IMR-90 (cell line): ENCODE results near the gene TJP3. TPM values are rescaled to one million over a fixed set of nuclear protein-coding genes. Genes with fewer than 3 reads are reported as not detected.

Experiments
- ATAC-seq: fragments of 200-7000 bp; cut with Tn5 transposase; 2 replicates; pipeline ENCODE4 v1.9.1; 2020; ENCODE audit warnings: low read depth, mild to moderate bottlenecking, moderate library complexity
- BruUV-seq: library from RNA; stranded (reverse); fragments of 400-500 nt; replicated peaks from 2 replicates; lab custom pipeline; 2021; lab: Mats Ljungman, UMichigan
- CTCF ChIA-PET: fragments of 300-600 bp; formaldehyde crosslinking; extraction: SDS; loops from one replicate; lab custom pipeline; 2021; ENCODE audit warnings: antibody characterized with exemption; lab: Yijun Ruan, JAX
- POLR2A ChIA-PET: fragments of 300-600 bp; sonication (Branson Sonifier 250); formaldehyde crosslinking; loops from one replicate; lab custom pipeline; 2022; ENCODE audit warnings: antibody characterized with exemption; ENCODE audit not compliant: unreplicated experiment; lab: Charles Lee
- DNase-seq: peaks from one replicate; pipeline ENCODE4 v3.0.0; 2013
- H2AFZ ChIP-seq: replicated peaks from 2 replicates; pipeline ENCODE3; 2013; ENCODE audit warnings: low read length, mild to moderate bottlenecking; ENCODE audit not compliant: poor library complexity
- H2AK5ac ChIP-seq: 2 replicates; pipeline ENCODE4 v1.6.1; 2013; ENCODE audit warnings: low read depth, low read length, inconsistent platforms
- H2AK9ac ChIP-seq: replicated peaks from 2 replicates; pipeline ENCODE3; 2013; ENCODE audit warnings: mild to moderate bottlenecking, low read depth, low read length, moderate library complexity; ENCODE audit not compliant: poor library complexity
- H2BK120ac ChIP-seq: 2 replicates; pipeline ENCODE4 v1.6.1; 2013; ENCODE audit warnings: low read depth, low read length, inconsistent platforms
- H2BK15ac ChIP-seq: 3 replicates; pipeline ENCODE4 v1.6.1; 2013; ENCODE audit warnings: low read depth, low read length, inconsistent platforms
- H2BK20ac ChIP-seq: 2 replicates; pipeline ENCODE4 v1.6.1; 2013; ENCODE audit warnings: low read depth, mild to moderate bottlenecking, inconsistent platforms, low read length, moderate library complexity
- H2BK5ac ChIP-seq: 2 replicates; pipeline ENCODE4 v1.6.1; 2013; ENCODE audit warnings: mild to moderate bottlenecking, low read depth, low read length, inconsistent platforms; ENCODE audit not compliant: poor library complexity, severe bottlenecking
- H3K14ac ChIP-seq: replicated peaks from 2 replicates; pipeline ENCODE4 v1.6.1; 2013; ENCODE audit warnings: low read depth, low read length, inconsistent platforms
- H3K18ac ChIP-seq: 2 replicates; pipeline ENCODE4 v1.6.1; 2013; ENCODE audit warnings: low read depth, low read length, control low read depth
- H3K23ac ChIP-seq: 2 replicates; pipeline ENCODE4 v1.6.1; 2013; ENCODE audit warnings: low read depth, low read length, inconsistent platforms
- H3K27ac ChIP-seq: 2 replicates; pipeline ENCODE4 v1.5.1; 2013; ENCODE audit warnings: mild to moderate bottlenecking, control low read depth, low read length; ENCODE audit not compliant: insufficient read depth
- H3K27me3 ChIP-seq: 2 replicates; pipeline ENCODE4 v1.6.1; 2013; ENCODE audit warnings: low read length; ENCODE audit not compliant: control insufficient read depth, insufficient read depth
- H3K36me3 ChIP-seq: 2 replicates; pipeline ENCODE4 v1.6.1; 2013; ENCODE audit warnings: low read length, mixed read lengths; ENCODE audit not compliant: control insufficient read depth, insufficient read depth
- H3K4ac ChIP-seq: 2 replicates; pipeline ENCODE4 v1.6.1; 2013; ENCODE audit warnings: low read depth, low read length, inconsistent platforms
- H3K4me1 ChIP-seq: 2 replicates; pipeline ENCODE4 v1.6.1; 2013; ENCODE audit warnings: low read length, mixed read lengths; ENCODE audit not compliant: control insufficient read depth, insufficient read depth
- H3K4me2 ChIP-seq: 2 replicates; pipeline ENCODE4 v1.6.1; 2013; ENCODE audit warnings: low read depth, mild to moderate bottlenecking, control low read depth, low read length, moderate library complexity
- H3K4me3 ChIP-seq: 2 replicates; pipeline ENCODE4 v1.5.1; 2013; ENCODE audit warnings: low read depth, mild to moderate bottlenecking, control low read depth, low read length, moderate library complexity; ENCODE audit not compliant: insufficient read depth
- H3K56ac ChIP-seq: 2 replicates; pipeline ENCODE4 v1.6.1; 2013; ENCODE audit warnings: low read length, inconsistent platforms; ENCODE audit not compliant: insufficient read depth; ENCODE audit errors: extremely low read depth
- H3K79me1 ChIP-seq, 2 experiments: 2 replicates each; pipeline ENCODE4 v1.6.1; 2013; ENCODE audit warnings: low read length in 2 of 2, inconsistent platforms in 1 of 2, low read depth in 1 of 2
- H3K9ac ChIP-seq: 2 replicates; pipeline ENCODE4 v1.6.1; 2013; ENCODE audit warnings: low read depth, low read length, control low read depth
- H3K9me1 ChIP-seq: 2 replicates; pipeline ENCODE4 v1.6.1; 2013; ENCODE audit warnings: low read length, inconsistent platforms; ENCODE audit not compliant: insufficient read depth
- H3K9me3 ChIP-seq: 2 replicates; pipeline ENCODE4 v1.6.1; 2013; ENCODE audit warnings: low read length; ENCODE audit not compliant: control insufficient read depth, insufficient read depth
- H4K20me1 ChIP-seq: 2 replicates; pipeline ENCODE4 v1.6.1; 2013; ENCODE audit warnings: low read length, inconsistent platforms; ENCODE audit not compliant: insufficient read depth
- H4K5ac ChIP-seq: 2 replicates; pipeline ENCODE4 v1.6.1; 2013; ENCODE audit warnings: mild to moderate bottlenecking, low read depth, low read length, control low read depth
- H4K8ac ChIP-seq, 2 experiments: 2 replicates each; pipeline ENCODE4 v1.6.1; 2013; ENCODE audit warnings: low read depth in 2 of 2, low read length in 2 of 2, control low read depth in 1 of 2, inconsistent platforms in 1 of 2
- H4K91ac ChIP-seq: 2 replicates; pipeline ENCODE4 v1.6.1; 2013; ENCODE audit warnings: low read depth, low read length, inconsistent platforms; ENCODE audit not compliant: insufficient read depth
- BHLHE40 ChIP-seq: fragments of 150-350 bp; IDR thresholded peaks from 2 replicates; pipeline ENCODE4 v1.6.1; 2016; ENCODE audit warnings: mild to moderate bottlenecking, low read depth, low read length
- CEBPB ChIP-seq: IDR thresholded peaks from 2 replicates; pipeline ENCODE4 v1.6.1; 2012; ENCODE audit warnings: low read depth, low read length, improper control_type of control experiment
- CHD1 ChIP-seq: IDR thresholded peaks from 2 replicates; pipeline ENCODE4 v1.6.1; 2012; ENCODE audit warnings: low read depth, low read length, improper control_type of control experiment
- CTCF ChIP-seq: conservative IDR thresholded peaks from 2 replicates; pipeline ENCODE4 v1.5.1; 2012; ENCODE audit warnings: mild to moderate bottlenecking, low read depth, low read length, improper control_type of control experiment
- ELK1 ChIP-seq: fragments of 150-350 bp; IDR thresholded peaks from 2 replicates; pipeline ENCODE4 v1.6.1; 2016; ENCODE audit warnings: low read depth, mild to moderate bottlenecking, low read length, moderate library complexity, borderline replicate concordance
- FOS ChIP-seq: fragments of 150-350 bp; IDR thresholded peaks from 2 replicates; pipeline ENCODE4 v1.6.1; 2016; ENCODE audit warnings: low read depth, low read length
- MAFK ChIP-seq: IDR thresholded peaks from 2 replicates; pipeline ENCODE4 v1.6.1; 2012; ENCODE audit warnings: low read depth, low read length, improper control_type of control experiment
- NFE2L2 ChIP-seq: fragments of 150-350 bp; IDR thresholded peaks from 2 replicates; pipeline ENCODE4 v1.6.1; 2016; ENCODE audit warnings: low read depth, mild to moderate bottlenecking, low read length
- POLR2A ChIP-seq: IDR thresholded peaks from 2 replicates; pipeline ENCODE4 v1.6.1; 2012; ENCODE audit warnings: mild to moderate bottlenecking, low read depth, low read length
- RAD21 ChIP-seq: IDR thresholded peaks from 2 replicates; pipeline ENCODE4 v1.6.1; 2012; ENCODE audit warnings: low read length, improper control_type of control experiment
- RCOR1 ChIP-seq: IDR thresholded peaks from 2 replicates; pipeline ENCODE4 v1.6.1; 2012; ENCODE audit warnings: mild to moderate bottlenecking, low read length, improper control_type of control experiment; ENCODE audit not compliant: insufficient replicate concordance
- RFX5 ChIP-seq: IDR thresholded peaks from 2 replicates; pipeline ENCODE4 v1.8.0; 2012; ENCODE audit warnings: low read depth, mild to moderate bottlenecking, low read length, moderate library complexity
- SMC3 ChIP-seq: fragments of 150-350 bp; IDR thresholded peaks from 2 replicates; pipeline ENCODE4 v1.6.1; 2016; ENCODE audit warnings: low read depth, mild to moderate bottlenecking, antibody characterized with exemption, low read length, moderate library complexity
- USF2 ChIP-seq: fragments of 150-350 bp; IDR thresholded peaks from 2 replicates; pipeline ENCODE4 v1.6.1; 2017; ENCODE audit warnings: mild to moderate bottlenecking, antibody characterized with exemption, low read length, low read depth
- WGBS, 2 experiments: methylation state at CpG; one replicate each; pipeline versions ENCODE4 v1.1.5 to v1.1.7; 2013; ENCODE audit warnings: missing lambda C conversion rate in 2 of 2; ENCODE audit not compliant: insufficient read length in 1 of 2; ENCODE audit errors: extremely low coverage in 2 of 2; 5-methylcytosine and 5-hydroxymethylcytosine counted together
- dilution Hi-C: fragments of 300-500 bp; cut with HindIII; formaldehyde crosslinking; loops from one replicate; pipeline ENCODE4 v1.14.3; 2018; ENCODE audit warnings: low sequenced_read_pairs; ENCODE audit not compliant: unreplicated experiment
- in situ Hi-C: fragments of 300-500 bp; cut with MboI; formaldehyde crosslinking; loops from 3 replicates; pipeline ENCODE4 v1.14.3; 2019; ENCODE audit warnings: low sequenced_read_pairs, inconsistent platforms, mixed read lengths
- intact Hi-C: fragments of 100-400 bp; cut with micrococcal nuclease; formaldehyde crosslinking; loops from 2 replicates; pipeline ENCODE4 v1.10.0; 2022
- polyA plus RNA-seq, 3 experiments: library from polyadenylated mRNA; depleted of rRNA; stranded (reverse); fragments of >200 nt; gene quantifications; 2 replicates each; pipeline ENCODE4 v1.2.3, GENCODE V29; 2012; ENCODE audit warnings: low replicate concordance in 1 of 3
- total RNA-seq: library from RNA; depleted of rRNA; stranded (reverse); fragments of >200 nt; gene quantifications from 2 replicates; pipeline ENCODE4 v1.2.3, GENCODE V29; 2012

Gene TJP3
- total and polyA plus RNA-seq, 2 of the 4 experiments (the other 2 are of a cell fraction), result not detected

GRCh38 chr19:3761382-3762129 is 53.4 kb downstream of the TJP3 start, which contains the start of gene APBA3:
Gene APBA3 (minus strand): TSS chr19:3761692. CDS start chr19:3760264, 1,428 bp downstream.
- H3K36me3 ChIP-seq, result peaks cover 10% of the 10 kb centered on the region; the same call in 1 of the 2 replicates
- H3K79me1 ChIP-seq, result peaks cover 18 to 36% of the 10 kb centered on the region in 2 experiments
- H2AK5ac ChIP-seq, result peak within 1 kb of the TSS; percentile 96
- peak within 1 kb of the TSS; percentile 83 for H3K56ac ChIP-seq
- CTCF ChIA-PET, result interaction anchor here (0.5 to 0.7 kb wide), 2 partner anchors 30 to 227 kb away, joined by 3 to 4 read pairs; no protein-coding TSS in a partner anchor
- no peaks in the 10 kb centered on the region for H3K9me3 ChIP-seq
- H3K27me3 ChIP-seq, result no peaks in the 10 kb centered on the region
- WGBS, 2 experiments, result 0% methylated on average over 15 of the region's 45 CpGs; no CpG with 5 or more reads in 1 of the 2 experiments
- peak within 1 kb of the TSS; percentile 80 for H4K91ac ChIP-seq
- peak within 1 kb of the TSS; percentile 96 for H3K14ac ChIP-seq
- H3K4me2 ChIP-seq, result peak within 1 kb of the TSS; percentile 89
- peaks cover 2% of the 10 kb centered on the region; the same call in 1 of the 2 replicates for H3K4me1 ChIP-seq
- ATAC-seq (peak; percentile 62), DNase-seq (peak; percentile 83)
- no peaks in the 10 kb centered on the region for H4K20me1 ChIP-seq
- in situ Hi-C loops (no loop called here), intact Hi-C loops (no loop called here), dilution Hi-C loops (no loop called here)
- peak within 1 kb of the TSS; percentile 95 for H3K9ac ChIP-seq
- H3K18ac ChIP-seq, result peak within 1 kb of the TSS; percentile 35
- peak within 1 kb of the TSS; percentile 25; the same call in 1 of the 3 replicates for H2BK15ac ChIP-seq
- H2AK9ac ChIP-seq, result peak within 1 kb of the TSS; percentile 98
- peaks cover 3% of the 10 kb centered on the region; the same call in 1 of the 2 replicates for H3K9me1 ChIP-seq
- H4K5ac ChIP-seq, result peak within 1 kb of the TSS; percentile 76
- H3K4ac ChIP-seq, result peak within 1 kb of the TSS; percentile 92
- 0 out of 2 replicates have a peak within 1 kb of the TSS, but pooled peaks have one; percentile 12 for H2BK20ac ChIP-seq
- H3K4me3 ChIP-seq, result peak within 1 kb of the TSS; percentile 87
- peak within 1 kb of the TSS; percentile 41; the same call in 1 of the 2 replicates for H2BK120ac ChIP-seq
- peak within 1 kb of the TSS; percentile 97 for H3K27ac ChIP-seq
- no TSS peak for BruUV-seq
- POLR2A ChIA-PET, result no interaction called here
- H4K8ac ChIP-seq, result peak within 1 kb of the TSS; percentile 80 to 97
- H2AFZ ChIP-seq, result peak within 1 kb of the TSS; percentile 99
- peak within 1 kb of the TSS; percentile 93 for H2BK5ac ChIP-seq
- peak within 1 kb of the TSS; percentile 87 for H3K23ac ChIP-seq
- TF ChIP-seq ELK1, result no peak
- no peak for TF ChIP-seq CEBPB
- no peak for TF ChIP-seq RAD21
- no peak for TF ChIP-seq RFX5
- no peak for TF ChIP-seq CHD1
- no peak for TF ChIP-seq FOS
- no peak for TF ChIP-seq SMC3
- no peak for TF ChIP-seq RCOR1
- no peak for TF ChIP-seq MAFK
- TF ChIP-seq CTCF, result peak; percentile 76
- TF ChIP-seq USF2, result peak; percentile 36; the same call in 1 of the 2 replicates
- TF ChIP-seq POLR2A, result peak; percentile 66; the same call in 1 of the 2 replicates
- no peak for TF ChIP-seq NFE2L2
- no peak for TF ChIP-seq BHLHE40
